DMS 273 (cell line): Measurements from ENCODE around the gene MICAL3.

Source experiments
- DNase-seq: peaks from one replicate; lab custom pipeline; 2025; ENCODE audit not compliant: unreplicated experiment; lab: John Stamatoyannopoulos, UW

Gene MICAL3

DNA sequence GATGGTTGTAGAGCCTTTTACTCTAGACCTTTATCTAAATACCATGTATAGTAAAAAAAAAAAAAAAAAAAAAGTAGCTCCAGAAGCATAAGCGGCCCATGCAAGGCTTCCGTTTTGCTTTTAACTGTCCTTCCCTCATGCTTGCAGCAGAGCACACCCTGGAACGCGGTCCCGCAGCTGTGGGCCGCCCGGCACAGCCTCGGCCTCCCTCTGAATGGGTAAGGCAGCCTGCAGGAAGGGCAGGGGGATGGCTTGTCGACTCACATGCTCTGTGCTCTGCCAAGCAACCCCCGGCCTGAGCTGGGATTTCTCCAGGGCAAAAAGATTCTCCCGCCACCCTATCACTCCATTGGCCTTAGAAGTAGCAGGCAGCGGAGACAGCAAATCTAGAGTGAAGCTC, 148.7 kb downstream of the MICAL3 start:
- no peak for DNase-seq

DNA sequence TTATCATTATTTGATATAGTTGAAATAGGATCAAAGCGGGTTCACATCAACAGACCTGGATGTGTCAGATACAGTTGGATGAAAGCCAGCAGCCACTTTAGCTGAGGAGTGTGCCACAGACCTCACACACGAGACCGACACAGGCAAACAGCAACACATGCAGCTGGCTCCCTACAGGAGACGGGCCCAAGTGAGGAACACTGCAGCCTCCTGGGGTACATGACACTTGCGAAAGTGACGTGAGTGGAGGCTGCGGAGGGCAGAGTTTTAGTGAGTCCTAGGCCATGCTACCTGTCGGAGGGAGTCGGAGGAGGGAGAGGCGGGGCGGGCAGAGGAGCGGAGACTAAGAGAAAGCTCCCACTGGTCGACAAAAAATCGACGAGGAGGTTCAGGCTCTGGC, 149.2 kb downstream of the MICAL3 start:
- no peak for DNase-seq

DNA sequence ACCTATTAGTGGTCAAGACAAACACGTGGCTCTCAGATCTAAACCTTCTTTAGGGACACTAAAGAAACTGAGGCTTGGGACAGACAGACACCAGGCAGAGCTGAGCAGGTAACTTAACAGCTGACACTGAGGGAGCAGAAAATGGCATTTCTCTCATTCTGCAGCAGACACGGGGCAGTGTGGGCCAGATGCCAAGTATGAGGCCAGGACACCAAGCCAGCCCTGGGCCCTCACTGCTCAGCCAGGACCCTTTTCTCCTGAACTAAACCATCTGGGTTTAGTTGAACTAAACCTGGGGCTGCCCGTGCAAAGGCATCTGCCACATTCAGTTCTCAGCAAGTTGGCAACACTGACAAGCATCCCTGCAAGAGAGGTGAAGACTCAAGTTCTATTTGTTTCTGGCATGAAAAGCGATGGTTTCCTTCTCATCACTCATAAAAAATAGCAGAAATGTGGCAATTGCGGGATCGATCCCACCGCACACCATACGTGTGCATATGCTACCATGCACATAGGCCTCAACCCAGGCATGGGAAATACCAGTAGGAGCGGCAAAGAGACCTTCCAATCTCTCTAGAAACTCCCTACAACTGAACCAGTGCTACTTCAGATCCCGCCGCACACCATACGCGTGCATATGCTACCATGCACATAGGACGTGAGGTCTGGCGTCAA, 150.0 kb downstream of the MICAL3 start:
- DNase-seq = no peak

DNA sequence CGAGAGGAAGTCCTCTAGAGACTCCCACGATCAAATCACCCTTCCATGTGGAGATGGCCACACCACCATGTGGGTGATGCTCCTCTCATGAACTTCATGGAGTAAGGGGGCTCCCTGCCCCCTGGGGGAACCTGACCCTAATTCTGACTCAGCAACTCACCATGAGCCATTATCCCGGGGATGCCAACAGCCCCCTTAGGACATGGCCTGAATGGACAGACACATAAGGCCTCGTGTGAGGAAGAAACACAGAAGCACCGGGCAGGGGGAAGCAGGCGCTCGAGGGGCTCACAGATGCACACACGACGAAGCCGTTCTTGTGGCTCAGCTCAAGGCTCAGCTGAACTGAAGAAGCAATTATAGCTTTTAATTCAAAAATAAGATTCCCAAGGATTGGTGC, 150.6 kb downstream of the MICAL3 start:
- DNase-seq = no peak

DNA sequence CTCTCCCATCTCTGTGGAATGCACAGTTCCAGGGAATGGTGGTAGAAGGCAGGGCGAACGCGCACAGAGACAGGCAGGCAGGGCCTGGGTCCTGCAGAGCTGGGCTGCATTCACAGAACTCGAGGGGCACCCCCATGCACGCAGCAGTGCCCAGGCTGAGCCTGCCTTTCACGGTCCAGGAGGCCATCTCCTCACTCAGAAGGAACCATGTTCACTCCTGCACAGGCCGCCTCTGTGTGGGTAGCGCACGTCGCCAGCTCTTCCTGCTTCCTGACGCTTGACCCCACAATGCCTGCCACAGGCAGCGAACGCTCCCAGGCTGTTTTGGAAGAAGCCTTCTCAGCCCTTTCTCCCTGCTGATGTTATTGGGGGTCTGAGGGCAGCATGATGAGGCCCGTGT, 151.2 kb downstream of the MICAL3 start:
- no peak for DNase-seq

DNA sequence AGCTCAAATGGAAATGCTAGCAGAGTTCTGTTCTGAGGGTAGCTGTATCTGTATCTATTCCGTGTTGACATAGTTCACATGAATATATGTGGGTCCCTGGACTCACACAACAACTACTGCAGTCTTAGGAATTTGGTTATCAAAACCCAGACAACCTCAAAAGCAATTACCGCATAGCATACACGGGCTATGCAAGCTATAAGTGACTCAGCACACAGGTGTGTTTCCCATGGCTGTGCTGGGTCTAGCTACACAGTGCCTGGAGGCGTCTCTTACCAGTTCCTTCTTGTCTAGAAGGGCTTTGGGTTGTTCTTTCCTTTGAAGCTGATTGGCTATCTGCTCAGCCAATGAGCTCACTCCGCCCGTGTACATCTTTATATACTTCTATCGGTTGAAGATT, 151.9 kb downstream of the MICAL3 start:
- no peak for DNase-seq

DNA sequence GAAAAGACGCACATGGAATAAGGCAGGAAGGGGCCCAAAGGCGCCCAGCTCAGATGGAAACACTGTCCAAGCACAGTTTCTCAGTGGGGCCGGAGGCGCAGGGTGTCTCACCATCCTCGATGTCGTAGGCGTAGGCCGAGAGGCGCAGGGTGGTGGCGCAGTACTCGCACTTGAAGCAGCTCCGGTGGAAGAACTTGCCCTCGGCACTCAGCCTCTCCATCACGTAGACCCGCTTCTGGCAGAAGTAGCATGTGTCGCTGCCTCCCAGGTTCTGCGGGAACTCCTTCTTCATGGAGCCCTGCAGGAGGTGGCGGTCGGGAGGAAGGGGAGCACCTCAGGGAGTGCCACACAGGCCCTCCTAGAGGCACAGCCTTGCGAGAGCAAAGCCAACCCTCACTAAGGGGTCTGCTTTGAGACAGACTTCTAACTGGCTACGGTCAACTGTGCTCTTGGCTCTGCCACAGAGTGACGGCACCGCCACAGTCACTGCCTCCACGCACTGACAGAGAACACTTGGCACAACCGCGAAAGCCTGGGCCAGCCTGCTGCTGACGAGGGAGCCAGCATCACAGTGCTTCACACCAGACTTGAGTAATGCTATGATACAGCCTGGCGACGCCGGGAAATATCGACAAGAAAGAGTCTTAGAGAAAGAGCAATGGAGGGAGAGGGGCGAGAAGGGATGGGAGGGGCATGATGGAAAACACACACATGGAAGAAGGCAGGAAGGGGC, 152.5 kb downstream of the MICAL3 start:
- no peak for DNase-seq

DNA sequence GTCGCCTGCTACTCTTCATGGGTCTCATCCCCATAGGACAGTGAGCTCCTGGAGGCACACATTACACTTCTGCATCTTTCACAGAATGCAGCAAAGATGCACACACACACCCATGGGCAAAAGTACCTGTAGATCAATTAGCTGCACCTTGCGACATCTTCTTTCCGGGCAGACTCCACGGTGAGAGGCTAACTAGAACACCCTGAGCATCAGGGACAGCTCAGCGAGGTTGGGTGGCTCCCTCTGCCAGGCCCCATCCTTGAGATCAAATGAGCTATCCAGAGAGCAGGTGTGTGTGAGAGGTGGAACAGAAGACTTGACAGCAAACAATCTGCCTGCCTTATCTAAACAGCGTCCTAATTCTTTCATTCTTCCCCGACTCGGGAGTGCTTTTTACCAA, 154.0 kb downstream of the MICAL3 start:
- no peak for DNase-seq

DNA sequence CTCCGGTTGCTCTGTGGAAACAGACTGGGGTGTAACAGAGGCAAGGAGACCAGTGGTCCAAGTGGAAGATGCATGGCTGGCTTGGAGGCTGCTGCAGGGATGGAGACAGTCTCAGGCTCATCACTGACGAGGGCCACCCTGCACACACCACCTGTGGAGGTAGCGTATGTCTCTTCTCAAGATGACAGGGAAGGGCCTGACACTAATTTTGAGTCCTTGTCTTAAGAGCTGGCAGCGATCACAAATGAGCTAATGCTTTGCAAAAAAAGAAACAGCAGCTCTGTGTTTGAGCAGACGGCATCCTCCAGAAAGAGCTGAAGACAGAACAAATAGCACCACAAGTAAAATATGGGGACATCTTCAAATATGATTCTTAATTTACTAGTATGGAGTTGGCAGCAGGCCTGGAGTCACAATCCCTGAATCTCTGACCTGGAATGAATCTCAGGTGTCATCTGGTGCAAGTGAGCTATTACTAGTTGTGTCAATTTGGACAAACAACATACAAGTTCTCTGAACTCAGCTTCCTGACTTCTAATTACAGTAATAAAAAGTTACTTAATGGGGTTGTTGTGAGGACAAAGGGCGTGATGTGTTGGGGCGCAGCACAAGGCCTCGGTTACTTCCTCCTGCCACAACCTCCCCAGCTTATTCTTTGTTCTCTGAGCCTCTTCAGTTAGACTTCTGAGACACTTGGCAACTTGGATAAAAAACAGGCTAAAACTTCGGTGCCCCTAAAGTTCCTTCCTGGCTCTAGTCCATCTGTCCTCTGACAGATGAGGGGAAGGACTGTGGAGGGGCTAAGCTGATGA, 154.9 kb downstream of the MICAL3 start:
- no peak for DNase-seq

DNA sequence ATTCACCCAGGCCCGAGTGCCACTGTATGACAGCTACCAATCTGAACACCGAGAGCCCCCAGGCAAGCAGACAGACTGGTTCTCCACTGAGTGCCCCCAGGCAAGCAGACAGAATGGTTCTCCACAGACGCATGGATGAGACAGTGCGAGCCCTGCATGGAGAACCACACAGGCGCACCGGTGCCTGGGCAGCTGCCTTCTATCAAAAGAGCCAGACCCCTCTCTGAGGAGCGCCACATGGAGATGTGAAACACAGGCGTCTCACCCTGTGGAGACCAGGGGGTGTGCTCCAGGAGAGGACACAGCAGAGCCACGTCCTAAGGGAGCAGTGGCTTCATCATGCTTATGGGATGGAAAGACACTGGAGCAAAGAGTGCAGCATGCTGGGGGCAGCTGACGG, 155.6 kb downstream of the MICAL3 start:
- DNase-seq = no peak

DNA sequence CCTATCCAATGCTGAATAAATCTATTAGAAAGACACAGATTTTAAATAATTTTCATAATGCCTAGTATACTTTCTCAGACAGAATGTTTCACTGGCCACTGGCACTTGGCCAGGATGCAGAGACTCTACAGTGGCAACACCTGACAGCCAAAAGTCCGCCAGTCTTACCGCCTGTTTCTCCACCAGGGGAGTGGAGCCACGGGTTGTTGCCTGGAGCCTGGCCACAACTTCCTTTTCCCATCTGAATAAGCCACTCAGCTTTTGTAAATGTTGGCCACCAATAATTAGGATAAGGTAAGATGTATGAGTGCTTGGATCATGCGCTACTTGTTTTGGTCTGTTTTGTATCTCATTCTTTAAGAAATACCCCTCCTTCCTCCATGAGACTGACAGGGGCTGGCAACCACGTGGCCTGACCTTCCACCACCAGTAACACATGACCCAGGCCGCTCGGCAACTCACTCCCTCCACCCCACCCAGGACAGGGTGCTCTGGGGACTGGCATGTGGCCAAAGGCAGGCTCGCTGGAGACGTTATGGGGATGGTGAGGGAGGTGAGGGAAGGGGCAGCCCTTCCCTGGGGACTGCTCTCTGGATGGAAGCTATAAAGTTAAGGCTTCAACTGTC, 157.1 kb downstream of the MICAL3 start:
- DNase-seq = no peak

DNA sequence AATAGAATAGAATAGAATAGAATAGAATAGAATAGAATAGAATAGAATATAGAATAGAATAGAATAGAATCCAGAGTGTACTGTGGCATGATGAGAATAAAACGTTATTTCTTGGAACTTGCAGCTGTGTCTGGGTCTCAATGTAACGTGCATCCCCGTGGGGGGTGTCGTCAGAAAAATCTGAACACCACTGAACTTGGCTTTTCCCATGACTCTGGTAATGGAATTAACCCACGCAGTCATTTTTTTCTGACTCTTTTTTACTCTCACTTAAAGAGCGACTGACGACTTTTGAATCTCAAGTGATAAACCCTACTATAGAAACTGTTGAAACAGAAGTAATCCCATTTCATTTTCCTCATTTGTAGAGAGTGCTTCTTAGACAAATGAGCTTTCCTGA, 157.7 kb downstream of the MICAL3 start:
- DNase-seq = no peak

DNA sequence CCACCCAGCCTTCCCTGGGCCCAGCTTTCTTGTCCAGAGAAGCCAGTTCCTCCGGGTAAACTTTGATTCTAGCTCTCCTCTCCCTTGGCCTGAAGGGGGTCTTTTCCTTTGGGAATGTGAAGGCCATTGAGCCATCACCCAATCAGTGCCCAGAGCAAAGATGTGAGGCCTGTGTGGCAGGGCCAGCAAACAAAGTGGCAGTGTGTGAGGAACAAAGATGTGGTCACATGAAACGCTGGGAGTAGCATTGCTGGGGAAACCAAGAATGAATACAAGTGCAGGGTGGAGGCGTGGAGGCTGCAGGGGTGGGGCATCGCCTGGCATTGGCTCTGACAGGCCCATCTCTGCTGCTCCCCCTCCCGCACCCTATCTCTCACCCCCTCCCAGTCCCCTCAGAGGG, 158.2 kb downstream of the MICAL3 start:
- no peak for DNase-seq

DNA sequence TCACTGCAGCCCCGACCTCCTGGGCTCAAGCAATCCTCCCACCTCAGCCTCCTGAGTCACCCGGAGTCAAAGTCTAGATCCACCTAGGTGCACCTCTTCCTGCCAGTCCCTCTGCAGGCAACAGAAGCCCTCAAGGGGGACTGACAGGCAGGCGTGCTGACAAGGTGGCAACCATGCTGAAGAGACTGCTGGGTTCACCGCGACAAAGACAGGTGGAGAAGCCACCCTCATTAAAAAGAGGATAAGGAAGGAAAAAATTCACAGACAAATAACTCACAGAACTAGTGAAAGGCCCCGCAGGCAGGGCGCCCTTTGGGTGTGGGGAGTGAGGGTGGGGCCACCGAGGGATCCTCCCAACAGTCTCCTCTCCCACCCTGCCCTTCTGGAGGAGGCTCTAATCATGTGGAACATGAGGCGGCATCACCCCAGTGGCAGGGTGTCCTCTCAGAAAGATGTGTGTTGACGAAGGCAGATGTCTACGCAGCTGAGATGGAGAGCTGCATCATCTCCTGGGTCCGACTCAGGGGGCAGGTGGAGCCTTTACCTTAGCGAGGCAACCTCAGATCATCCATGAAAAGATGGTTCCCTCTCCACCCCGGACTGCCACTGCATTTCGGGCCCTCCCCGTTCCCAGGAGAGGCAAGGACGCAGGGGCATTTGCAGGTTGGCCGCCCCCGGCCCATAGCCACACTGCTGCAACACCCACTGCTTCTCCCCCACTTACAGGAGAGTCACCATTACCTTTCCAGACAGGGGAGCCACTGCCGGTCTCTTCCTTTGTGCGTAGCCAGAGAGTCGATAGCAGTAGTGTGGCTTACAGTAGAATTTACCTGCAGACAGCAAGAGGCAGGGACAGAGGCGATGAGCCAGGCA, 158.9 kb downstream of the MICAL3 start:
- no peak for DNase-seq

DNA sequence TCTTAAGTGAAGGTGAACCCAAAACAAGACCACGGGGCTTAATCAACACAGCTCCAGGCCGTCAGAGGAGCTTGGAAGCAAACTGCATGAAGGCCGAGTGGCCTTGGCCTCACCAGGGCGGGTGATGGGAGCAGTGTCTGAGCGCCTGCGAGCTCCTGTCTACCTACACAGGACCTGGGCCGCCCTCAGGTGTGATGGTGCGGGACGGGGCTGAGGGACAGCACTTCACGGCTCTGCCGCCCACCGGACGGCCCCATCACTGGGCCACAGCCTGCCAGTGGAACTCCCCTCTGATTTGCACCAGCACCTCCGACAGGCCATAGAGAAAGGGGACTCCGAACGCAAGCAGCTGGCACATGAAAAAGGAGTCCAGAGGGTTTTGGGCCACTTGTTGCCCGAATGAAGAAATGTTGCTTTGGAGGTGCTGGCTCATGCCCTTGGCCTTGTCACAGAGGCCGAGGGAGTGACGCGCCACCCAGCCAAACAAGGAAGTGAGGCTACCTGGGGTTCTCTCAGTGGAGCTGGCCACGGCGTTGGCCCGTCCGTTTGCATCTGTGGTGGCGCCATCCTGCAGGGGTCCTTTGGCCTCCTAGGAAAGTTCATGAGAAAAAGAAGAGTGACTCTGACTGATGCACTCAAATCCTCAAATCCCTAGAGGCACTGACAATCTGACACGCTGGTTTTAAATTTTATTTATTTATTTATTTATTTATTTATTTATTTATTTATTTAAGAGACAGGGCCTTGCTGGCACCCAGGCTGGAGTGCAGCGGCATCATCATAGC, 159.8 kb downstream of the MICAL3 start:
- no peak for DNase-seq

DNA sequence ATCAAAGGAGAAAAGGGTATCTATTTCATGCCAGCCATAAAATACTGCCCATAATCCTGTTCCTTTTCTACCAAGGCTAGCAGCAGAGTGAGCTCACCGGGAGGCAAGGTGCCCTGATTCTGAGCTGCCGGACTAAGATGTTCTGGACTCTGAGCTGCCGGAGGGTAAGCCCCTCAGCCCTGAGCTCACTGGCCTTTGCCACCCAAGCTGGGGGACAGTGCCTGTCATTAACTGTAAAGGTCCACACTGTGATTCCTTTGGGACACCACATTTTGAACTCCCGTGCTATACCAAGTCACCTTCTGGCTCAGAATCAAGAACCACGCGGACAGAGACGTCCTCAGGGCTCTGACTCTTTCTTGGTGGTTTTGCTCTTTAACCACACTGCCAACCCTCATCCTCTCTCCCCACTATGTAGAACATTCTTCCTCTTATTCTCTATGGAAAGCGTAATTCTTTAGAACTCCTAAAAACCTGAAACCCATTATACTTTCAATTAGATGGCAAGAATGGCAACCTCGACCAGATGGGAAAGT, 161.6 kb downstream of the MICAL3 start:
- DNase-seq = no peak

DNA sequence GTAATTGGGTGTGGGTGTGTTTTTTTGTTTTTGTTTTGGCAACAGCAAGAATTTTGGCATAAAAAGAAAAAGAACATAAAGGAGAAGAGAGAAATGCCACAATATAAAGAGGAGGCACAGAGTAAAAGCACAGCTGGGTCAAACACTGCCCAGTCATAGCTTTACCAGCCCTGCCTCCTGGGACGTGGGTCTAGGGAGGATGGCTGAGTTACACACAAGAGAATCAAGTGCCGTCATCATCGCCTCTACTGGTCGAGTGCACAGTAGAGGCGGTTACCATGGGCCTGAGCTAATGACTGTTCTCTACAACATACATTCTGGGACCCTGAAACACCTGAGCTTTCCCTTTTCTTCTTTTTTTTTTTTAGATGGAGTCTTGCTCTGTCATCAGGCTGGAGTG, 162.5 kb downstream of the MICAL3 start:
- no peak for DNase-seq

DNA sequence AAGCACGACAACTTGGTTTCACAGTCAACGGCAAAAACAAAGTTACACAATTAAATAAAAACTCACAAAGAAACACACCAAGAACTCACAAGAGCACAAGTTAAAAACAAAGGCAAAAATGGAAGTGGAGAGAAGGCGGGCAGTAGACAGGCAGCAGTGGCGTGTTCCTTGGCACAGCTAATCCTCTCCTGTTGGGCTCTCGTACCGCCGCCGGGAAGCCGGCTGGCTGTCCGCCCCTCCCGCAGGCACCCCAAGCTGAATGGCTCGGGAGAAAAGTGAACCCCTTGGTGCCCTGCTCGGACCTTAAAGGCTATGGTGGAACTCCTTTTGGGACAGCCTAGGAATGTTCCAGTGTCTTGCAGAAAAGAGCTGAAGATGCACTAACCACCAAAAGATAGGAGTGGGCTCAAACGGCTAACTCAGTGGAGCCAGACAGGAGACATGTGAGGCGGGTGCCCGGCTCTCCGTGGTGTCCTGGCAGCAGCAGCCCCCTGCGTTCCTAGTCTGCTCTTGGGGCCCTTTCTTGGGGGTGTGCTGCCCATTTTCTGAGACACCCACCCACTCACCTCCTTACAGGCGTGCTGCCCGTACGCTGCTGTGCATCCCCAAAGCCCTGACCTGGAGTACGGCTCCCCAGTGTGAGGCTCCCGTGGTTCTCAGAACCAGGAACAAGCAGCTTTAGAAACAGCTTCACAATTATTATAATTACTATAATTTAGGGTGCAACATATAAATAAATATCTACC, 164.0 kb downstream of the MICAL3 start:
- DNase-seq = no peak

DNA sequence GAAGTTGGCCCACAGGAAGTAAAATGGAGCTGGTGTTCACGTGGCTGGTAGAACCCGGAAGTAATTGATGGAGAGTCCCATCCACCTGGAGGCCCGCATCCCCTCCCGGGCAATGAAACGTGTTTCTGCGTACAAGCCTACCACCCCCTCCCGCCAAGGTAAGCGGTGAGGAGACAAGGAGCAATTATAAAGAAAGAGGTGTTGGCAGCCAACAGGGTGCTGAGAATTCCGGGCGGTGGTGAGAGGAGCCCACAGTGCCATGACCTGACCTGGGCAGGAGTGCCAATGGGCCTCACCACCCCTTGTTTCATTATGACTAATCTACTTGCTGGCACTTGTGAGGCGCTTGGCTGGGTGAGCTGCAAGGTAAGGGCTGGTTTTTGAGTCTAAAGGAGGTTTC, 166.3 kb downstream of the MICAL3 start:
- no peak for DNase-seq
